ENCODE measurements around the gene ZNF200.

Gene ZNF200

DNA sequence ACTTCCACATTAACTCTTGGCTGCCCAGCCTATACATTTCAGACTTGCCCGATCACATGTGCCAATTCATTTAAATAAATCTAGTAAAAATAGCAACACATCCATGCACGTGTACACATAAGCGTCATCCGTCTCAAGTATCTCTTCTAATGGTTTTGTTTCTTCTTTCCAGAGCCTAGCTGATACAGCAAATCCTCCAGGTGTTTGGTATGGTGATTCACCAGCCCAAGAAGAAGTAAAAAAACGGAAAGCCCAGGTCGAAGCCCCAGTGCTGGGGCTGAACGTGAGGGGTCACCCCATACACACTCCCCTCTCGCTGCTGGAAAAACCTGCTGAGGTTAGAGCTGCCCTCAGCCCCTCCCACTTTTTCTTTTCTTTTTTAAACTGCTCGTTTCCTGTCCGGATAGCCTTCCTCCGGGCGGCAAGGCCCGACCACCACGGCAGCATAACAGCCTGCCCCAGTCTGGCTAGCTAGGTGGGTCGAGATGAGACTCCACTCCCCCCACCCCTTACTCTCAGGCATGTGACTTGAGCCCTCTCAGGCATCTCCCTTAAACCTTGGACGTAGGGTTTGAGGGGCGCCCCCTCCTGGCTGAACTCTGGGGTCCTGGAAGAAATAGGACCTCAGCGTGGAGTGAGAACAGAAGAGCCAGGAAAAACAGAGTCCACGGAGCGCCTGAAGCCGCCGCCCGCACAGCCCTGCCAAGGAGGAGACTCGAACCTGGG, 60.9 kb downstream of the ZNF200 start:
- DNase-seq = no peak

Measured in inflammatory macrophage (primary cell).